GM12878 (cell line): ENCODE data around the gene IL1RL2. TPM values are rescaled to one million over a fixed set of nuclear protein-coding genes. Genes with fewer than 3 reads are reported as not detected.

Experiments used
- ATAC-seq: fragments of 200-7000 bp; cut with Tn5 transposase; 3 replicates; pipeline ENCODE4 v1.9.1; 2020; ENCODE audit warnings: mild to moderate bottlenecking, moderate library complexity
- BruUV-seq: library from RNA; stranded (reverse); fragments of 400-500 nt; replicated peaks from 2 replicates; lab custom pipeline; 2021; lab: Mats Ljungman, UMichigan
- CTCF ChIA-PET: fragments of 300-600 bp; sonication (Branson Sonifier 250); formaldehyde crosslinking; extraction: SDS; loops from one replicate; lab custom pipeline; 2021; ENCODE audit warnings: inconsistent platforms; lab: Yijun Ruan, JAX
- POLR2A ChIA-PET: fragments of 350-600 bp; formaldehyde crosslinking; extraction: SDS; loops from one replicate; lab custom pipeline; 2021; ENCODE audit warnings: inconsistent platforms; lab: Charles Lee
- RAD21 ChIA-PET: fragments of 300-600 bp; sonication (Branson Sonifier 250); formaldehyde crosslinking; loops from one replicate; lab custom pipeline; 2023; ENCODE audit warnings: antibody characterized with exemption; ENCODE audit not compliant: unreplicated experiment; lab: Charles Lee
- SMC1A ChIA-PET: fragments of 300-600 bp; sonication (Branson Sonifier 250); formaldehyde crosslinking; loops from one replicate; lab custom pipeline; 2023; ENCODE audit not compliant: unreplicated experiment, uncharacterized antibody; lab: Charles Lee
- DNase-seq: peaks from one replicate; pipeline ENCODE4 v3.0.0-alpha.2; 2011; ENCODE audit warnings: low read depth, low spot score
- FAIRE-seq: peaks from 3 replicates; lab custom pipeline; 2011; peaks lifted over from hg19 to GRCh38; lab: Jason Lieb, UNC
- H2AFZ ChIP-seq: 2 replicates; pipeline ENCODE4 v1.6.0; 2011; ENCODE audit warnings: low read depth, low read length, control low read depth; ENCODE audit not compliant: control insufficient read depth
- H3K27ac ChIP-seq: 2 replicates; pipeline ENCODE4 v1.5.1; 2011; ENCODE audit warnings: control low read depth; ENCODE audit not compliant: control insufficient read depth, insufficient read depth
- H3K27me3 ChIP-seq, 2 experiments: replicated peaks in 1 of 2; 2 replicates each; pipeline versions ENCODE4 v1.6.0 to v1.6.1; 2011; ENCODE audit warnings: low read length in 1 of 2; ENCODE audit not compliant: control insufficient read depth in 2 of 2, insufficient read depth in 2 of 2
- H3K36me3 ChIP-seq, 2 experiments: 2 replicates each; pipeline ENCODE4 v1.5.1; 2011; ENCODE audit warnings: low read length in 1 of 2; ENCODE audit not compliant: control insufficient read depth in 2 of 2, insufficient read depth in 2 of 2
- H3K4me1 ChIP-seq: 2 replicates; pipeline ENCODE4 v1.6.1; 2011; ENCODE audit warnings: mild to moderate bottlenecking, low read length, moderate library complexity, mixed read lengths; ENCODE audit not compliant: control insufficient read depth, insufficient read depth
- H3K4me2 ChIP-seq: 2 replicates; pipeline ENCODE4 v1.6.0; 2011; ENCODE audit warnings: control low read depth; ENCODE audit not compliant: control insufficient read depth, insufficient read depth
- H3K4me3 ChIP-seq: fragments of 200-600 bp; sonication (generic); 2 replicates; pipeline ENCODE4 v1.5.1; 2016
- H3K79me2 ChIP-seq: 2 replicates; pipeline ENCODE4 v1.6.0; 2011; ENCODE audit warnings: low read length; ENCODE audit not compliant: control insufficient read depth, insufficient read depth
- H3K9ac ChIP-seq: 2 replicates; pipeline ENCODE4 v1.8.0; 2011; ENCODE audit warnings: low read length, control low read depth, mixed read lengths; ENCODE audit not compliant: control insufficient read depth, insufficient read depth
- H3K9me3 ChIP-seq: replicated peaks from 3 replicates; pipeline ENCODE4 v1.5.1; 2011; ENCODE audit warnings: mild to moderate bottlenecking, low read length; ENCODE audit not compliant: control insufficient read depth, insufficient read depth
- H4K20me1 ChIP-seq: 2 replicates; pipeline ENCODE4 v1.6.0; 2011; ENCODE audit not compliant: control insufficient read depth, insufficient read depth
- ATF7 ChIP-seq: fragments of 450-650 bp; IDR thresholded peaks from 2 replicates; pipeline ENCODE4 v1.6.1; 2016; ENCODE audit warnings: low read depth, mild to moderate bottlenecking
- CHD2 ChIP-seq: IDR thresholded peaks from 2 replicates; pipeline ENCODE4 v1.6.1; 2011; ENCODE audit warnings: low read depth, low read length, improper control_type of control experiment, borderline replicate concordance
- CREB1 ChIP-seq: IDR thresholded peaks from 2 replicates; pipeline ENCODE4 v1.6.1; 2012; ENCODE audit warnings: low read depth, mild to moderate bottlenecking, inconsistent platforms
- E2F4 ChIP-seq: IDR thresholded peaks from 2 replicates; pipeline ENCODE4 v1.6.1; 2012; ENCODE audit warnings: low read depth, low read length, improper control_type of control experiment
- EED ChIP-seq: sonication (generic); IDR thresholded peaks from 2 replicates; pipeline ENCODE4 v1.6.1; 2016; ENCODE audit warnings: antibody characterized with exemption, low read depth
- HCFC1 ChIP-seq: fragments of 150-350 bp; IDR thresholded peaks from 2 replicates; pipeline ENCODE4 v1.6.1; 2014; ENCODE audit warnings: low read length
- IKZF1 ChIP-seq: fragments of 450-650 bp; conservative IDR thresholded peaks from 2 replicates; pipeline ENCODE4 v1.6.1; 2017; ENCODE audit warnings: antibody characterized with exemption, mild to moderate bottlenecking
- IRF3 ChIP-seq: fragments of 450-650 bp; IDR thresholded peaks from 2 replicates; pipeline ENCODE4 v1.6.1; 2014; ENCODE audit warnings: mild to moderate bottlenecking
- IRF4 ChIP-seq: IDR thresholded peaks from 2 replicates; pipeline ENCODE4 v1.6.1; 2011; ENCODE audit warnings: low read depth, low read length
- JUND ChIP-seq: IDR thresholded peaks from 2 replicates; pipeline ENCODE4 v1.6.1; 2012; ENCODE audit warnings: low read depth, mild to moderate bottlenecking, low read length, improper control_type of control experiment, moderate library complexity
- MEF2B ChIP-seq: fragments of 450-650 bp; IDR thresholded peaks from 2 replicates; pipeline ENCODE4 v1.6.1; 2018; ENCODE audit warnings: mild to moderate bottlenecking, moderate library complexity; ENCODE audit not compliant: partially characterized antibody, poor library complexity, severe bottlenecking
- MYB ChIP-seq: fragments of 150-350 bp; IDR thresholded peaks from 2 replicates; pipeline ENCODE4 v1.6.1; 2014; ENCODE audit warnings: mild to moderate bottlenecking, low read depth, low read length, borderline replicate concordance
- NFXL1 ChIP-seq: fragments of 450-650 bp; IDR thresholded peaks from 2 replicates; pipeline ENCODE4 v1.6.1; 2017; ENCODE audit warnings: antibody characterized with exemption, mild to moderate bottlenecking, borderline replicate concordance
- RAD51 ChIP-seq: fragments of 450-650 bp; IDR thresholded peaks from 2 replicates; pipeline ENCODE4 v1.6.1; 2016; ENCODE audit warnings: moderate library complexity, mild to moderate bottlenecking, inconsistent platforms
- RBBP5 ChIP-seq: fragments of 200-600 bp; sonication (generic); conservative IDR thresholded peaks from 2 replicates; pipeline ENCODE4 v1.6.1; 2016
- SMAD1 ChIP-seq: fragments of 450-650 bp; IDR thresholded peaks from 2 replicates; pipeline ENCODE4 v1.6.1; 2018; ENCODE audit warnings: mild to moderate bottlenecking, low read depth; ENCODE audit not compliant: partially characterized antibody
- SMARCA5 ChIP-seq: fragments of 450-650 bp; IDR thresholded peaks from 2 replicates; pipeline ENCODE4 v1.6.1; 2017; ENCODE audit warnings: mild to moderate bottlenecking
- STAT3 ChIP-seq: IDR thresholded peaks from 2 replicates; pipeline ENCODE4 v1.6.1; 2011; ENCODE audit warnings: low read depth, low read length, improper control_type of control experiment
- TARDBP ChIP-seq: IDR thresholded peaks from 2 replicates; pipeline ENCODE4 v1.6.1; 2016; ENCODE audit warnings: borderline replicate concordance
- TCF12 ChIP-seq: IDR thresholded peaks from 2 replicates; pipeline ENCODE4 v1.6.1; 2011; ENCODE audit warnings: low read depth, mild to moderate bottlenecking, low read length
- TCF7 ChIP-seq: IDR thresholded peaks from 2 replicates; pipeline ENCODE4 v1.6.1; 2014; ENCODE audit warnings: antibody characterized with exemption, borderline replicate concordance
- WRNIP1 ChIP-seq: IDR thresholded peaks from 2 replicates; pipeline ENCODE4 v1.6.1; 2011; ENCODE audit warnings: low read depth, low read length, improper control_type of control experiment, borderline replicate concordance
- ZNF24 ChIP-seq: fragments of 450-650 bp; IDR thresholded peaks from 2 replicates; pipeline ENCODE4 v1.6.1; 2017; ENCODE audit warnings: antibody characterized with exemption, mild to moderate bottlenecking
- ZNF274 ChIP-seq: IDR thresholded peaks from one replicate; pipeline ENCODE4 v1.8.0; 2011; ENCODE audit not compliant: insufficient read length, insufficient read depth
- WGBS: methylation state at CpG from one replicate; pipeline ENCODE4 v1.1.6; 2016; ENCODE audit warnings: low lambda C conversion rate; ENCODE audit not compliant: insufficient replicate concordance, insufficient coverage; ENCODE audit errors: missing lambda C conversion rate; 5-methylcytosine and 5-hydroxymethylcytosine counted together
- in situ Hi-C: fragments of 300-500 bp; cut with MboI; formaldehyde crosslinking; loops from 9 replicates; pipeline ENCODE4 v1.14.3; 2018; ENCODE audit warnings: mixed read lengths
- intact Hi-C: fragments of 100-400 bp; cut with micrococcal nuclease; formaldehyde crosslinking; loops from one replicate; pipeline ENCODE4 v1.14.2; 2022; ENCODE audit not compliant: unreplicated experiment
- polyA plus RNA-seq, 11 experiments: library from polyadenylated mRNA; depleted of rRNA in 4 of 11; unstranded in 6 of 11; stranded (reverse) in 5 of 11; fragments of >200 nt; fragmentation: Nextera tagmentation in 4 of 11; fragmentation: Illumina TruSeq in 1 of 11; extraction: Ambion mirVana in 4 of 11; extraction: Trizol in 1 of 11; gene quantifications; 1 replicate in 1 of 11; 2 replicates in 10 of 11; pipeline versions ENCODE4 v1.2.1 to v1.2.3, GENCODE V29; 2011 to 2016; ENCODE audit warnings: inconsistent platforms in 2 of 11, missing spikeins in 2 of 11, low read depth in 1 of 11
- total RNA-seq, 4 experiments: library from RNA; depleted of rRNA in 3 of 4; stranded (reverse); fragments of >200 nt in 3 of 4; fragmentation: Illumina TruSeq in 1 of 4; extraction: Trizol in 1 of 4; gene quantifications; 2 replicates each; pipeline versions ENCODE4 v1.2.1 to v1.2.3, GENCODE V29; 2013 to 2021
- TF ChIP-seq, protein P1 (sequence below): IDR thresholded peaks from 2 replicates; pipeline ENCODE4 v1.6.1; 2011; ENCODE audit warnings: low read depth, low read length, improper control_type of control experiment, borderline replicate concordance
- TF ChIP-seq, protein P2 (sequence below): IDR thresholded peaks from 2 replicates; pipeline ENCODE4 v1.6.1; 2012; ENCODE audit warnings: low read depth, low read length, improper control_type of control experiment

IL1RL2 gene
- total and polyA plus RNA-seq, 10 of the 15 experiments (the other 5 are each of a cell fraction or from before 2014, with no cell fraction given), result not detected

GRCh38 chr2:102147935-102148334, 38.9 kb upstream of the IL1RL2 start:
- Histone ChIP-seq H3K4me2 (no peak overlapping the region), H3K4me3 (no peak overlapping the region), H2AFZ (no peak overlapping the region), H3K4me1 (no peaks in the 10 kb centered on the region), H3K27me3 (no peaks in the 10 kb centered on the region), H3K79me2 (no peaks in the 10 kb centered on the region), H3K36me3 (peaks cover 0 to 2% of the 10 kb centered on the region in 2 experiments; a peak in 2 of 4 replicates), H4K20me1 (no peaks in the 10 kb centered on the region), H3K27ac (no peak overlapping the region), H3K9ac (no peak overlapping the region), H3K9me3 (peaks cover 52% of the 10 kb centered on the region; the same call in 2 of the 3 replicates)
- RAD21 ChIA-PET, result interaction anchor here (0.9 kb wide), 1 partner anchor 93 kb away, joined by 3 read pairs; no protein-coding TSS in a partner anchor
- CTCF ChIA-PET, result interaction anchor here (0.6 kb wide), 2 partner anchors 42 to 65 kb away, joined by 3 to 4 read pairs; no protein-coding TSS in a partner anchor
- no peak for DNase-seq
- peak; percentile 74 for ATAC-seq
- SMC1A ChIA-PET, result interaction anchor here (0.7 to 1.9 kb wide), 6 partner anchors 9 to 122 kb away, joined by 3 to 7 read pairs (median 4); no protein-coding TSS in a partner anchor
- 0% methylated on average over 3 of the region's 3 CpGs for WGBS
- no peak for FAIRE-seq
- no TSS peak for BruUV-seq
- in situ Hi-C loops (no loop called here), intact Hi-C loops (no loop called here)
- POLR2A ChIA-PET, result no interaction called here
- TF ChIP-seq HCFC1 (no peak), TCF7 (no peak), RBBP5 (no peak), TCF12 (no peak), WRNIP1 (no peak), EED (no peak), IRF3 (no peak), ZNF24 (no peak), JUND (no peak), CREB1 (no peak), ZNF274 (no peak), IRF4 (no peak), MEF2B (peak; percentile 36), CHD2 (no peak), STAT3 (no peak), SMARCA5 (no peak), RAD51 (peak; percentile 20; the same call in 1 of the 2 replicates), TARDBP (no peak), IKZF1 (peak; percentile 51), MYB (no peak), E2F4 (no peak), ATF7 (peak; percentile 34; the same call in 1 of the 2 replicates), NFXL1 (no peak), SMAD1 (no peak)
- TF ChIP-seq, protein P1, sequence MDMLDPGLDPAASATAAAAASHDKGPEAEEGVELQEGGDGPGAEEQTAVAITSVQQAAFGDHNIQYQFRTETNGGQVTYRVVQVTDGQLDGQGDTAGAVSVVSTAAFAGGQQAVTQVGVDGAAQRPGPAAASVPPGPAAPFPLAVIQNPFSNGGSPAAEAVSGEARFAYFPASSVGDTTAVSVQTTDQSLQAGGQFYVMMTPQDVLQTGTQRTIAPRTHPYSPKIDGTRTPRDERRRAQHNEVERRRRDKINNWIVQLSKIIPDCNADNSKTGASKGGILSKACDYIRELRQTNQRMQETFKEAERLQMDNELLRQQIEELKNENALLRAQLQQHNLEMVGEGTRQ, result no peak
- TF ChIP-seq, protein P2, sequence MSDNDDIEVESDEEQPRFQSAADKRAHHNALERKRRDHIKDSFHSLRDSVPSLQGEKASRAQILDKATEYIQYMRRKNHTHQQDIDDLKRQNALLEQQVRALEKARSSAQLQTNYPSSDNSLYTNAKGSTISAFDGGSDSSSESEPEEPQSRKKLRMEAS, result no peak
